Ovary (tissue), 9 donors: ENCODE results near the gene CXCL16. TPM values are rescaled to one million over a fixed set of nuclear protein-coding genes. Genes with fewer than 3 reads are reported as not detected.

Experiments
- DNase-seq, 5 donors: peaks; one replicate each; pipeline ENCODE4 v3.0.0-alpha.2; 2019 to 2020
- H3K27ac ChIP-seq, 2 donors: fragments of 200-600 bp; one replicate each; pipeline versions ENCODE4 v1.5.1 to v1.8.0; 2019 to 2022
- H3K27me3 ChIP-seq: fragments of 200-600 bp; one replicate; pipeline ENCODE4 v1.8.0; 2022
- H3K36me3 ChIP-seq: fragments of 200-600 bp; sonication (generic); one replicate; pipeline ENCODE4 v1.5.1; 2019
- H3K4me1 ChIP-seq: one replicate; pipeline ENCODE4 v1.8.1; 2013; ENCODE audit warnings: mild to moderate bottlenecking, moderate library complexity; ENCODE audit not compliant: insufficient read depth
- H3K4me3 ChIP-seq: fragments of 200-600 bp; sonication (generic); one replicate; pipeline ENCODE4 v1.5.1; 2017
- H3K9me3 ChIP-seq, 2 donors: fragments of 200-600 bp in 1 of 2; sonication (generic) in 1 of 2; one replicate each; pipeline versions ENCODE4 v1.5.1 to v1.8.1; 2013 to 2019; ENCODE audit warnings: mild to moderate bottlenecking in 1 of 2, moderate library complexity in 1 of 2
- EP300 ChIP-seq: sonication (generic); formaldehyde crosslinking; IDR thresholded peaks from one replicate; pipeline ENCODE4 v1.6.1; 2017; ENCODE audit warnings: antibody characterized with exemption
- POLR2A ChIP-seq: fragments of 450-650 bp; IDR thresholded peaks from one replicate; pipeline ENCODE4 v1.6.1; 2017; ENCODE audit warnings: antibody characterized with exemption, mild to moderate bottlenecking, moderate library complexity
- WGBS, 3 donors: extraction: QIAGEN DNeasy Blood & Tissue Kit in 1 of 3; methylation state at CpG; one replicate each; pipeline versions ENCODE4 v1.1.5 to v1.1.7; 2013 to 2017; 5-methylcytosine and 5-hydroxymethylcytosine counted together
- intact Hi-C, 4 donors: fragments of 100-400 bp; cut with DNase I; formaldehyde crosslinking; loops; one replicate each; pipeline versions ENCODE4 v1.11.0 to v1.15.1; 2022 to 2023
- polyA plus RNA-seq, 2 donors: library from polyadenylated mRNA; stranded (reverse); fragments of 200-250 nt in 1 of 2; fragments of 350-450 nt in 1 of 2; fragmentation: Illumina TruSeq in 1 of 2; extraction: RNeasy Lipid Tissue Mini Kit (QIAGEN cat#74804) in 1 of 2; gene quantifications; one replicate each; pipeline ENCODE4 v1.2.3, GENCODE V29; 2013 to 2014
- total RNA-seq, 7 donors: library from RNA; depleted of rRNA in 2 of 7; stranded (reverse); fragments of >200 nt in 2 of 7; fragmentation: NEBNext Ultra II Directional in 3 of 7; extraction: Animal tissue kit (Norgen Biotek cat#: 25700) in 3 of 7; gene quantifications; one replicate each; pipeline versions ENCODE4 v1.1.0 to v1.2.4, GENCODE V29; 2016 to 2023
- TF ChIP-seq, protein P1 (sequence below), 3 donors: fragments of 450-650 bp in 2 of 3; fragments of 200-600 bp in 1 of 3; IDR thresholded peaks; one replicate each; pipeline versions ENCODE4 v1.5.1 to v1.8.0; 2016 to 2022; ENCODE audit warnings: antibody characterized with exemption in 3 of 3, mild to moderate bottlenecking in 1 of 3
- donor health status: DM: no; HTN: no; CAD: no; lungs with moderate emphysema.
- donor health status: DM: no; HTN: no; CAD: no.
- donor health status: Bipolar disorder and iron deficiency.
- donor health status: DM: yes; HTN: yes; CAD: no.
- donor health status: DM: no; HTN: no; CAD: no.
- donor health status: DM: yes; HTN: yes; CAD: no.

Gene CXCL16
- total and polyA plus RNA-seq, 9 donors, result 5.8 to 41.6 (median 16.8) TPM

DNA sequence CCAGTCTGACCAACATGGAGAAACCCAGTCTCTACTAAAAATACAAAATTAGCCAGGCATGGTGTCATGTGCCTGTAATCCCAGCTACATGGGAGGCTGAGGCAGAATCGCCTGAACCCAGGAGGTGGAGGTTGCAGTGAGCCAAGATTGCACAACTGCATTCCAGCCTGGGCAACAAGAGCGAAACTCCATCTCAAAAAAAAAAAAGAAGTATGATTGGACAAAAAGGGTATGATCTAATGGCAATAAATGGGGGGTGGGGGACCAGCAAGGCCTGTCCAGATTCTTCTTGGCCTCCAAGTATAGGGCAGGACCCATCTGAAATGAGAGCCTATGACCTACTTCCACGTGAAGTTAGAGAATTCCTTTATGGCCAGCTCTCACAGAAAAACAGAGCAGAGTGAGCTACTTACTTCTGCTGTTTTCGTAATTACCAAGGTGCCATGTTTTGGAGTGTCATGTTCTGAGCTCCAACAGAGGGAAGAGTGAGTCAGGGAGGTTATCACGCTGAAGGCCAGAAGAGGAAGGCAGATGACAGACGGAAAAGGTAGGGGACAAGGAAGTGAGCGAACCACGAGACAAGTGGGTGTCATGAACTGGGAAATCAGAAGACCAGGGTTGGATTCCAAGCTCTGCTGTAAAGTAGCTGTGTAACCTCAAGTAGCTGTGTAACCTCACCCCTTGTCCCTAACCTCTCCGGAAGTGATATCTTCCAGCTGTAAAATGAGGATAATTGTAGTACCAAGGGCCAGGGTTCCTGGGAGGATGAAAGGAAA is 3.7 kb downstream of the CXCL16 start:
- H3K27ac ChIP-seq, result no peak overlapping the region
- H3K9me3 ChIP-seq, result no peaks in the 10 kb centered on the region
- 62 to 74% (median 74%) methylated on average over 9 of the region's 9 CpGs for WGBS, 3 donors
- peaks cover 5% of the 10 kb centered on the region for H3K4me1 ChIP-seq
- no peak overlapping the region for H3K4me3 ChIP-seq
- no peak for DNase-seq
- no peaks in the 10 kb centered on the region for H3K36me3 ChIP-seq
- H3K27me3 ChIP-seq, result no peaks in the 10 kb centered on the region
- TF ChIP-seq POLR2A (no peak), EP300 (no peak)
- TF ChIP-seq, protein P1, sequence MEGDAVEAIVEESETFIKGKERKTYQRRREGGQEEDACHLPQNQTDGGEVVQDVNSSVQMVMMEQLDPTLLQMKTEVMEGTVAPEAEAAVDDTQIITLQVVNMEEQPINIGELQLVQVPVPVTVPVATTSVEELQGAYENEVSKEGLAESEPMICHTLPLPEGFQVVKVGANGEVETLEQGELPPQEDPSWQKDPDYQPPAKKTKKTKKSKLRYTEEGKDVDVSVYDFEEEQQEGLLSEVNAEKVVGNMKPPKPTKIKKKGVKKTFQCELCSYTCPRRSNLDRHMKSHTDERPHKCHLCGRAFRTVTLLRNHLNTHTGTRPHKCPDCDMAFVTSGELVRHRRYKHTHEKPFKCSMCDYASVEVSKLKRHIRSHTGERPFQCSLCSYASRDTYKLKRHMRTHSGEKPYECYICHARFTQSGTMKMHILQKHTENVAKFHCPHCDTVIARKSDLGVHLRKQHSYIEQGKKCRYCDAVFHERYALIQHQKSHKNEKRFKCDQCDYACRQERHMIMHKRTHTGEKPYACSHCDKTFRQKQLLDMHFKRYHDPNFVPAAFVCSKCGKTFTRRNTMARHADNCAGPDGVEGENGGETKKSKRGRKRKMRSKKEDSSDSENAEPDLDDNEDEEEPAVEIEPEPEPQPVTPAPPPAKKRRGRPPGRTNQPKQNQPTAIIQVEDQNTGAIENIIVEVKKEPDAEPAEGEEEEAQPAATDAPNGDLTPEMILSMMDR (IDR thresholded peaks at IDR 0.05), result no peak
- intact Hi-C loops, result loop anchor here in 1 of 4 donors (10.0 kb wide), 1 partner anchor 49 kb away; the partner anchor contains the start of genes GLTPD2 and VMO1

DNA sequence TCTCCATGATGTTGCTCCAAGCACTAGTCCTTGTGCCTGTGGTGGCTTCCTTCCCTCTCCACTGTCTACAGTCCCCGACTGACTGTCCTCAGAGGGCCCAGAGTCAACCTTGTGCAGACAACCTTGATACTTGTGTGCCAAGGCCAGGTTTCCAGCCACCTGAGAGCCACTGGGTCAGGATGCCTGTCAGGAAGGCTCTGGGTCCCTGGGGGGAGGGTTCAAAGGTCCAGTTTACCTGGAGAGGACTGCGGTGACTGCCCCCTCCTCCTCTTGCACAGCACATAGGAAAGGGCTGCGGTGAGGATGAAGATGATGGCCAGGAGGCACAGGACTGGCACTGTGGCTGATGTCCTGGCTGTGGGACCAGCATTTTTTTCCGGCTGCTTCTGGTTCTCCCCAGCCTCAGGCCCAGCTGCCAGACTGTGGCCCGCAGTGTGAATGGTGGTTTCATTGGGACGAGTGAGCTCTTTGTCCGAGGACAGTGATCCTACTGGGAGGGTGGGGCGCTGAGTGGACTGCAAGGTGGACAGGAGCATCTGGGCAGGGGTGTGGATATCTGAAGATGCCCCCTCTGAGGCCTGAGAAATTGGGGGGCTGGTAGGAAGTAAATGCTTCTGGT is 4.8 kb downstream of the CXCL16 start:
- H3K4me1 ChIP-seq, result peaks cover 7% of the 10 kb centered on the region
- H3K9me3 ChIP-seq, result no peaks in the 10 kb centered on the region
- intact Hi-C loops, result loop anchor here in 2 of 4 donors (5.0 to 10.0 kb wide), 2 partner anchors 50 to 162 kb away; partner anchors contain the start of genes C17orf107 (in 1 of the 2), GLTPD2 (in 1 of the 2) and VMO1 (in 1 of the 2)
- H3K27me3 ChIP-seq, result no peaks in the 10 kb centered on the region
- no peaks in the 10 kb centered on the region for H3K36me3 ChIP-seq
- no peak for DNase-seq
- no peak overlapping the region for H3K27ac ChIP-seq
- H3K4me3 ChIP-seq, result no peak overlapping the region
- TF ChIP-seq EP300 (no peak), POLR2A (no peak)
- TF ChIP-seq, protein P1 (IDR thresholded peaks at IDR 0.05), result no peak
- 88 to 95% (median 93%) methylated on average over 8 of the region's 8 CpGs for WGBS, 3 donors

DNA sequence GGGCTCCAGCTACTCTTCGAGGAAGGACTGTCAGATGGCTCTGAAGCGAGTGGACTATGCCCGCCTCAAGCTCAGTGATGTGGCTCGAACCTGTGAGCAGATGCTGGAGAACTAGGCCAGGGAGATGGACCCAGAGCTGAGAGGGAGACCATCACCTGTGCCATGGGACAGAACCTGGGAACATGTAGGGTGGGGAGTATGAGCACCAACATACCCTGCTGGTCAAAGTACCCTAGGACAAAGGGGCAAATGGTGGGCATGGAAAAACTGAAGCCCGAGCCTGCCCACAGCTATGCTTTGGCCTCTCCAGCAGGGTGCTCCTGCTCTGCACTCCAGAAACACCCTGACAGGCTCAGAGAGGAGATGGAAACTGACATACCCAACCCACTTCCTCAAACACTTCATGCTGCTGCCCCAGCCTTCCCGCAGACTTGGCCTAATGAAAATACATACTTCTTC is 6.6 kb downstream of the CXCL16 start:
- 81 to 87% (median 87%) methylated on average over 6 of the region's 6 CpGs for WGBS, 3 donors
- no peak for DNase-seq
- Histone ChIP-seq H3K36me3 (no peaks in the 10 kb centered on the region), H3K4me1 (peaks cover 2% of the 10 kb centered on the region), H3K4me3 (no peak overlapping the region), H3K27ac (no peak overlapping the region), H3K27me3 (no peaks in the 10 kb centered on the region), H3K9me3 (no peaks in the 10 kb centered on the region)
- intact Hi-C loops, result loop anchor here in 2 of 4 donors (5.0 to 10.0 kb wide), 2 partner anchors 52 to 164 kb away; partner anchors contain the start of genes C17orf107 (in 1 of the 2), GLTPD2 (in 1 of the 2) and VMO1 (in 1 of the 2)
- TF ChIP-seq, protein P1 (IDR thresholded peaks at IDR 0.05), result no peak
- TF ChIP-seq EP300 (no peak), POLR2A (no peak)

DNA sequence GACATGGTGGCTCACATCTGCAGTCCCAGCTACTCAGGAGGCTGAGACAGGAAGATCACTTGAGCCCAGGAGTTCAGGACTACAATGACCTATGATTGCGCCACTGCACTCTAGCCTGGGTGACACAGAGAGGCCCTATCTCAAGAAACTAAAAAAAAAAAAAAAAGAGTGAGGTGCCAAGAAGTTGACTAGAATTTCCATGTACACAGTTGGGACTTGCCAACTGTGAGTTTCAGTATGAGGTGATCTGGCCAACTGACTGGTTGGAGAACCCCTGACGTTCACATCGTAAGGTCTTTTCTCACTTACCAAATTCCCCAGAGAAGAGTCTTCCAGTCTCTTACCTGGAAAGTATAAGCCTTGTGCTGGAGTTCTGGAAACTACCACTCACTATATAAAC is 11.6 kb downstream of the CXCL16 start:
- no peak overlapping the region for H3K4me3 ChIP-seq
- TF ChIP-seq EP300 (no peak), POLR2A (no peak)
- TF ChIP-seq, protein P1 (IDR thresholded peaks at IDR 0.05), result no peak
- H3K27ac ChIP-seq, result no peak overlapping the region
- intact Hi-C loops, result no loop called here
- 49 to 57% (median 55%) methylated on average over 3 of the region's 3 CpGs for WGBS, 3 donors
- no peak for DNase-seq
- H3K9me3 ChIP-seq, result no peaks in the 10 kb centered on the region
- H3K4me1 ChIP-seq, result peaks cover 2% of the 10 kb centered on the region
- H3K27me3 ChIP-seq, result no peaks in the 10 kb centered on the region
- no peaks in the 10 kb centered on the region for H3K36me3 ChIP-seq
